ENCODE results near the gene WDR5B.

GRCh38 chr3:122414391-122414790 lies 1.5 kb downstream of the WDR5B start:
- no peak for TF ChIP-seq CTCF (conservative IDR thresholded peaks at IDR 0.05; ENCODE audit: low read depth, low read length)
- TF ChIP-seq RAD21 (IDR thresholded peaks at IDR 0.05; ENCODE audit: low read length) = no peak
- no peak for TF ChIP-seq ELK1 (IDR thresholded peaks at IDR 0.05; ENCODE audit: borderline replicate concordance, low read depth, low read length)
- no peak for TF ChIP-seq POLR2A (IDR thresholded peaks at IDR 0.05; ENCODE audit: low read depth, low read length)
- TF ChIP-seq MAZ (IDR thresholded peaks at IDR 0.05; ENCODE audit: borderline replicate concordance, low read depth, low read length) = no peak
- TF ChIP-seq USF2 (IDR thresholded peaks at IDR 0.05; ENCODE audit: low read depth, low read length) = no peak
- no peak for TF ChIP-seq MXI1 (IDR thresholded peaks at IDR 0.05; ENCODE audit: borderline replicate concordance, low read depth, low read length)
- no peak for TF ChIP-seq BHLHE40 (IDR thresholded peaks at IDR 0.05; ENCODE audit: low read depth, low read length)
- no peak for TF ChIP-seq RFX5 (IDR thresholded peaks at IDR 0.05; ENCODE audit: low read depth, low read length)
- TF ChIP-seq CHD1 (IDR thresholded peaks at IDR 0.05; ENCODE audit: low read depth, low read length) = no peak
- no peak for TF ChIP-seq SMC3 (IDR thresholded peaks at IDR 0.05; ENCODE audit: low read depth, low read length)
